HCT116 (cell line): ENCODE results near the gene RFTN1. TPM values are rescaled to one million over a fixed set of nuclear protein-coding genes. Genes with fewer than 3 reads are reported as not detected.

ENCODE experiments used
- CBX3 ChIP-seq: IDR thresholded peaks from 2 replicates; pipeline ENCODE4 v1.6.1; 2012; ENCODE audit warnings: low read depth
- CTCF ChIP-seq, 3 experiments: fragments of 200-600 bp in 1 of 3; sonication (generic) in 1 of 3; IDR thresholded peaks in 2 of 3; conservative IDR thresholded peaks in 1 of 3; 2 replicates each; pipeline ENCODE4 v1.5.1; 2012 to 2017; ENCODE audit warnings: low read depth in 2 of 3, low read length in 2 of 3, antibody characterized with exemption in 1 of 3, borderline replicate concordance in 1 of 3, control low read depth in 1 of 3, mild to moderate bottlenecking in 1 of 3, mixed read lengths in 1 of 3, mixed run types in 1 of 3, moderate library complexity in 1 of 3; ENCODE audit not compliant: insufficient read depth in 1 of 3
- EZH2phosphoT487 ChIP-seq: fragments of 200-600 bp; IDR thresholded peaks from 2 replicates; pipeline ENCODE4 v1.6.1; 2018; ENCODE audit warnings: antibody characterized with exemption, borderline replicate concordance
- POLR2A ChIP-seq: IDR thresholded peaks from 2 replicates; pipeline ENCODE4 v1.7.0; 2011; ENCODE audit warnings: borderline replicate concordance; ENCODE audit not compliant: insufficient read depth, insufficient read length; ENCODE audit errors: extremely low read depth
- POLR2AphosphoS5 ChIP-seq: IDR thresholded peaks from 2 replicates; pipeline ENCODE4 v1.6.1; 2011; ENCODE audit warnings: mild to moderate bottlenecking, low read depth, low read length, moderate library complexity
- REST ChIP-seq: IDR thresholded peaks from 2 replicates; pipeline ENCODE4 v1.6.1; 2012; ENCODE audit warnings: low read depth
- ZFX ChIP-seq: fragments of 450-650 bp; IDR thresholded peaks from 2 replicates; pipeline ENCODE4 v1.6.1; 2017
- ZNF274 ChIP-seq: fragments of 200-500 bp; sonication (Bioruptor generic); IDR thresholded peaks from 2 replicates; pipeline ENCODE4 v1.6.1; 2014; ENCODE audit warnings: mild to moderate bottlenecking, low read depth, low read length, inconsistent platforms
- total RNA-seq: library from RNA; stranded (reverse); gene quantifications from one replicate; pipeline ENCODE4 v1.2.1, GENCODE V29; 2021; ENCODE audit not compliant: unreplicated experiment

Gene RFTN1
- total RNA-seq, 1 experiment from 2014 or later = 3.9 TPM

DNA sequence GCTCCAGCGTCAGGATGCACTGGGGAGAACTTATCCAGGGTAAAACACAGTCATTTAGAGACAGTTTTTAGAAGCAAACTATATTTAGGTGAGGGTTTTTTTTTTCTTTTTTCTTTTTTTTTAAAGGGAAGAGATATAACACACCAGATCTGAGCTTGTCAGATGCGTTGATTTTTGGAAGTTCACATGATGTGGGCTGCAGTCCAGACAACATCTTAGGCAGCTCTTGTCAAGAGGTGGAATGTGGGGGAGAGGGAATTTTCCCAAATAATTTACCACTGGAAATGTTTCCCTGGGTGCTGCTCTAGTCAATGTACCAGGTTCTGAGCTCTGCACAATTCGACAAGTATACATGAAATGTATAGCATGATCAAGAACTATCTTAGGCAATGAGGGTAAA, 155.2 kb downstream of the RFTN1 start (continued):
- no peak for TF ChIP-seq CTCF (IDR thresholded peaks at IDR 0.05 in 2 of 3, conservative IDR thresholded peaks at IDR 0.05 in 1 of 3; ENCODE audit: borderline replicate concordance in 1 of 3, insufficient read depth in 1 of 3, low read depth in 2 of 3, low read length in 2 of 3)
- no peak for TF ChIP-seq ZNF274
- no peak for TF ChIP-seq POLR2AphosphoS5
- no peak for TF ChIP-seq POLR2A
- no peak for TF ChIP-seq ZFX
- no peak for TF ChIP-seq EZH2phosphoT487
- TF ChIP-seq CBX3 = no peak
- no peak for TF ChIP-seq REST
